Measurements from ENCODE around the gene CDCA4.

The CDCA4 gene

DNA sequence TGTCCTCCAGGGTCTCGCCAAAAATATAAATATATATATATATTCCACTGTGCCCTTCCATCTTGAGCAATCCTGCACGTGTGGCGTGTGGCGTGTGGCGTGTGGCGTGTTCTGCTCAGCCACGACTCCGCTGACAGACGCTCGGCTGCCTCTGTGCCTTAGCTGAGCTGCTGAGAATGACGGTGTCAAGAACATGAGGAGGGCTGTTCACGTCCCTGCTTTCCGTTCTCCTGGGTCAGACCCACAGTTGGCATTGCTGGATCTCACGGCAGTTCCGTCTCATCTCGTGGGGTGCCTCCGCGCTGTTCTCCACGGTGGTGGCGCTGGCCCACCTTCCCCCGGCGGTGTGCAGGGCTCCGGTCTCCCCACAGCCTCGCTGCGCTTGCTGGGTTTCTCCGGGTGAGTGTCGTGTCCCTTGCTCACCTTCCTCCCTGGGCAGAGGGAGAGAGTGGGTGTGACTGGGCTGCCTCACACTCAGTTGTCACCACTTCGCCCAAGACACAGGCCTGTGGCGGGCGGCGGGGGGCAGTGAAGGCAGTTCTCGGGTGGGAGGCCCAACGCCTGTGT is 34.9 kb upstream of the CDCA4 start:
- Histone ChIP-seq H3K27ac (ENCODE audit: low read depth, low read length, severe bottlenecking) (no peak overlapping the region), H3K9me3 (ENCODE audit: control insufficient read depth, low read length) (no peaks in the 10 kb centered on the region), H3K36me3 (ENCODE audit: control insufficient read depth, insufficient read depth, low read length) (no peaks in the 10 kb centered on the region), H3K4me1 (ENCODE audit: control insufficient read depth, insufficient read depth, low read length, poor library complexity, severe bottlenecking) (peaks cover 11% of the 10 kb centered on the region), H3K4me3 (ENCODE audit: extremely low read depth, insufficient read depth, low read length, poor library complexity, severe bottlenecking) (no peak overlapping the region)
- WGBS, 2 experiments (ENCODE audit: insufficient coverage in 2 of 2), result 77 to 83% methylated on average over 24 to 28 of the region's 33 CpGs

DNA sequence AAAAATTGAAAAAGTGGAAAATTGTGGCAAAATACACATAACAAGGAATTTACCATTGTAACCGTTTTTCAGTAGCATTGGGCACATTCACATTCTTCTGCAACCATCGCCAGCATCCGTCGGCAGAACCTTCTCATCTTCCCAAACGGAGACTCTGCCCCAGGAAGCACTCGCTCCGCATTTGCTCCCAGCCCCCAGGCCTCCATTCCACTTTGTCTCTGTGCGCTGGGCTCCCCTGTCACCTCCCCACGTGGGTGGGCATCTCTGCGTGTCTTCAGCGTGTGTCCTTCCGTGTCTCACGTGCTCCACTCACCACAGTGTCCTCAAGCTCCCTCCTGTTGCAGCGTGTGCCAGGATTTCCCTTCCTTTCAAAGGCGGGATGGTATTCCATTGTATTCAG is 34.5 kb upstream of the CDCA4 start:
- Histone ChIP-seq H3K9me3 (ENCODE audit: control insufficient read depth, low read length) (no peaks in the 10 kb centered on the region), H3K4me3 (ENCODE audit: extremely low read depth, insufficient read depth, low read length, poor library complexity, severe bottlenecking) (no peak overlapping the region), H3K4me1 (ENCODE audit: control insufficient read depth, insufficient read depth, low read length, poor library complexity, severe bottlenecking) (peaks cover 6% of the 10 kb centered on the region), H3K27ac (ENCODE audit: low read depth, low read length, severe bottlenecking) (no peak overlapping the region), H3K36me3 (ENCODE audit: control insufficient read depth, insufficient read depth, low read length) (no peaks in the 10 kb centered on the region)
- WGBS, 2 experiments (ENCODE audit: insufficient coverage in 2 of 2), result 86 to 91% methylated on average over 8 to 14 of the region's 15 CpGs

DNA sequence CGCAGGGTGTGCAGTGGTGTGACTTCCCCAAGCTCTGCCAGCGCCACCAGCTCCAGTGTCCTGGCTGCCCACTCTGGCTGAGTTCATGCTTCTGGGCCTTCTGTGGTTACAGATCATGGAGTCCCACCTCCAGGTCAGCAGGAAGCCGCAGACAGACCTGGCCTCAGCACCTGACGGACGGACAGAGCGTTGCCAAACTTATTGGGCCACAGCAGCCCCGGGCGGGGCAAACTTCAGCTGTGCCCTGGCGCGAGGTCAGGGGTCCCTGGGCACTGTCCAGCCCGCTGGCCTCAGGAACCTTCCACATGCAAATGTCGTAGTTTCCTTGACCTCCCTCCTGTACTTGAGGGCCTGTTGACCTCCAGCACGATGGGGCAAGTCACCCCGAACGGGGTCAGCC is 33.1 kb upstream of the CDCA4 start:
- Histone ChIP-seq H3K27ac (ENCODE audit: low read depth, low read length, severe bottlenecking) (no peak overlapping the region), H3K4me3 (ENCODE audit: extremely low read depth, insufficient read depth, low read length, poor library complexity, severe bottlenecking) (no peak overlapping the region), H3K4me1 (ENCODE audit: control insufficient read depth, insufficient read depth, low read length, poor library complexity, severe bottlenecking) (peaks cover under 1% of the 10 kb centered on the region), H3K36me3 (ENCODE audit: control insufficient read depth, insufficient read depth, low read length) (no peaks in the 10 kb centered on the region), H3K9me3 (ENCODE audit: control insufficient read depth, low read length) (no peaks in the 10 kb centered on the region)
- WGBS, 2 experiments (ENCODE audit: insufficient coverage in 2 of 2), result 92 to 95% methylated on average over 13 to 14 of the region's 15 CpGs

GRCh38 chr14:105053421-105053820 is 32.5 kb upstream of the CDCA4 start:
- Histone ChIP-seq H3K36me3 (ENCODE audit: control insufficient read depth, insufficient read depth, low read length) (no peaks in the 10 kb centered on the region), H3K4me3 (ENCODE audit: extremely low read depth, insufficient read depth, low read length, poor library complexity, severe bottlenecking) (no peak overlapping the region), H3K9me3 (ENCODE audit: control insufficient read depth, low read length) (no peaks in the 10 kb centered on the region), H3K27ac (ENCODE audit: low read depth, low read length, severe bottlenecking) (no peak overlapping the region), H3K4me1 (ENCODE audit: control insufficient read depth, insufficient read depth, low read length, poor library complexity, severe bottlenecking) (no peaks in the 10 kb centered on the region)
- 57 to 93% methylated on average over 1 to 2 of the region's 6 CpGs for WGBS, 2 experiments (ENCODE audit: insufficient coverage in 2 of 2)

- H3K9me3 ChIP-seq (ENCODE audit: control insufficient read depth, low read length), result no peaks in the 10 kb centered on the region
- H3K4me3 ChIP-seq (ENCODE audit: extremely low read depth, insufficient read depth, low read length, poor library complexity, severe bottlenecking), result no peak overlapping the region
- H3K27ac ChIP-seq (ENCODE audit: low read depth, low read length, severe bottlenecking), result no peak overlapping the region
- H3K36me3 ChIP-seq (ENCODE audit: control insufficient read depth, insufficient read depth, low read length), result no peaks in the 10 kb centered on the region
- H3K4me1 ChIP-seq (ENCODE audit: control insufficient read depth, insufficient read depth, low read length, poor library complexity, severe bottlenecking), result no peaks in the 10 kb centered on the region
- WGBS, 2 experiments (ENCODE audit: insufficient coverage in 2 of 2), result 90 to 93% methylated on average over 3 to 4 of the region's 4 CpGs
Observed at GRCh38 chr14:105052110-105052458, 31.2 kb upstream of the CDCA4 start.

- Histone ChIP-seq H3K4me1 (ENCODE audit: control insufficient read depth, insufficient read depth, low read length, poor library complexity, severe bottlenecking) (no peaks in the 10 kb centered on the region), H3K9me3 (ENCODE audit: control insufficient read depth, low read length) (no peaks in the 10 kb centered on the region), H3K36me3 (ENCODE audit: control insufficient read depth, insufficient read depth, low read length) (no peaks in the 10 kb centered on the region), H3K27ac (ENCODE audit: low read depth, low read length, severe bottlenecking) (no peak overlapping the region), H3K4me3 (ENCODE audit: extremely low read depth, insufficient read depth, low read length, poor library complexity, severe bottlenecking) (no peak overlapping the region)
- 94 to 95% methylated on average over 58 to 59 of the region's 59 CpGs for WGBS, 2 experiments (ENCODE audit: insufficient coverage in 2 of 2)
Observed at GRCh38 chr14:105051182-105052109, 30.6 kb upstream of the CDCA4 start.

GRCh38 chr14:105050551-105050897 is 29.6 kb upstream of the CDCA4 start:
- no peak overlapping the region for H3K27ac ChIP-seq (ENCODE audit: low read depth, low read length, severe bottlenecking)
- H3K36me3 ChIP-seq (ENCODE audit: control insufficient read depth, insufficient read depth, low read length), result no peaks in the 10 kb centered on the region
- no peaks in the 10 kb centered on the region for H3K4me1 ChIP-seq (ENCODE audit: control insufficient read depth, insufficient read depth, low read length, poor library complexity, severe bottlenecking)
- no peaks in the 10 kb centered on the region for H3K9me3 ChIP-seq (ENCODE audit: control insufficient read depth, low read length)
- 90 to 94% methylated on average over 10 of the region's 10 CpGs for WGBS, 2 experiments (ENCODE audit: insufficient coverage in 2 of 2)
- H3K4me3 ChIP-seq (ENCODE audit: extremely low read depth, insufficient read depth, low read length, poor library complexity, severe bottlenecking), result no peak overlapping the region

GRCh38 chr14:105049753-105050550 is 29.1 kb upstream of the CDCA4 start:
- Histone ChIP-seq H3K27ac (ENCODE audit: low read depth, low read length, severe bottlenecking) (no peak overlapping the region), H3K4me1 (ENCODE audit: control insufficient read depth, insufficient read depth, low read length, poor library complexity, severe bottlenecking) (no peaks in the 10 kb centered on the region), H3K4me3 (ENCODE audit: extremely low read depth, insufficient read depth, low read length, poor library complexity, severe bottlenecking) (no peak overlapping the region), H3K36me3 (ENCODE audit: control insufficient read depth, insufficient read depth, low read length) (no peaks in the 10 kb centered on the region), H3K9me3 (ENCODE audit: control insufficient read depth, low read length) (no peaks in the 10 kb centered on the region)
- 90 to 92% methylated on average over 18 to 25 of the region's 25 CpGs for WGBS, 2 experiments (ENCODE audit: insufficient coverage in 2 of 2)

DNA sequence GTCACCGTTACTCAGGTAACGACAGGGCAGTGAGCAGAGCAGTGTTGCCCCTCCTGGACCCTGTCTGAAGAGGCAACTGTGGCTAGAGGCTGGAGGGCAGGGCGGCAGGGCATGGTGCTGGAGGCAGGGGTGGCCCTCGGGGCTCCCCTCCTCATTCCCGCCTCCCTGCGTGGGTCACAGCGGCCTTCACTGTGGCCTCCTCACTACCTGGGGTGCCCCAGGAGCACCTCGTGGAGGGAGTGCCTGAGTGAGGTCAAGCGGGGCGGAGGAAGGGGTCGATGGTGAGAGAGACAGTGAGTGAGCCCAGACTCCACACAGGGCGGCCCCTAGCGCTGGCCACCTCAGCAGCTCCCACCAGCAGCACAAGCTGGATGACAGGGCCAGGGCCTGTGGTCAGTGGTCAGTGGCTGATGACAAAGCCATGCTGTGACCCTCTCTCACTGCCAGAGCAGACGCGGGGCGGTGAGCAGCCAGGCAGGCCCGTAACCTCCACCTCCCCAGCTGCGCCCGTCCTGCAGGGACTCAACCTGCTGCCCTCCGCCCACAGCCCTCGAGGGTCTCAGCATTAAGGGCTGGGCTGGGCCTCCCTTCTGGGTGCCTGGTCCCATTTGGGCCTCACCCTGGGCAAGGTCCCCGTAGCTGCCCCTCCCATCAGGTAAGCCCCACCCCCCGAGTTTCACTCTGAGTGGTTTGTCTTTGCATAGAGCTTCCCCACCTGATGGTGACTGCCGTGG is 26.6 kb upstream of the CDCA4 start:
- Histone ChIP-seq H3K27ac (ENCODE audit: low read depth, low read length, severe bottlenecking) (no peak overlapping the region), H3K36me3 (ENCODE audit: control insufficient read depth, insufficient read depth, low read length) (no peaks in the 10 kb centered on the region), H3K4me1 (ENCODE audit: control insufficient read depth, insufficient read depth, low read length, poor library complexity, severe bottlenecking) (no peaks in the 10 kb centered on the region), H3K4me3 (ENCODE audit: extremely low read depth, insufficient read depth, low read length, poor library complexity, severe bottlenecking) (no peak overlapping the region), H3K9me3 (ENCODE audit: control insufficient read depth, low read length) (no peaks in the 10 kb centered on the region)
- 89 to 92% methylated on average over 20 to 24 of the region's 24 CpGs for WGBS, 2 experiments (ENCODE audit: insufficient coverage in 2 of 2)

DNA sequence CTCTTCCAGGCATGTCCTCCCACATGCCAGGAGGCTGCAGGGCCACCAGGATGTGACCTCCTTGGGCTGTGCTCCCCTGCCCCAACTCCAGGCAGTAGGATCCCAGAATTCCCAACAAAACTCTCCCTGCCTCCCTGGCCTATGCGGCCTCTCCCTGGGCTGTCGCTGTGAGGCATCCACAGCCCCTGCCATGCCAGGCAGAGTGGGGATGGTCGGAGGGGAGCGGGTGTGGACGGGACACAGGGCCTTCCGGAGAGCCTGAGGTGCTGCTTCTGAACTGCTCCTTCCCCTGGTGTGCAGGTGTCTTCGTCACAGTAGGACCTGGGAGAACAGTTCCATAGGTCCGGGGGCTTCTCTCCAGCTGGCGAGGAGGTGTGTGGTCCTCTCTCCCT is 26.0 kb upstream of the CDCA4 start:
- WGBS, 2 experiments (ENCODE audit: insufficient coverage in 2 of 2), result 85 to 90% methylated on average over 7 of the region's 9 CpGs
- H3K4me3 ChIP-seq (ENCODE audit: extremely low read depth, insufficient read depth, low read length, poor library complexity, severe bottlenecking), result no peak overlapping the region
- no peak overlapping the region for H3K27ac ChIP-seq (ENCODE audit: low read depth, low read length, severe bottlenecking)

More for the DNA sequence above, 26.0 kb upstream of the CDCA4 start:
- H3K4me1 ChIP-seq (ENCODE audit: control insufficient read depth, insufficient read depth, low read length, poor library complexity, severe bottlenecking), result no peaks in the 10 kb centered on the region
- H3K9me3 ChIP-seq (ENCODE audit: control insufficient read depth, low read length), result no peaks in the 10 kb centered on the region
- H3K36me3 ChIP-seq (ENCODE audit: control insufficient read depth, insufficient read depth, low read length), result no peaks in the 10 kb centered on the region
